Upper lobe of right lung (tissue), 1 donor: Measurements from ENCODE around the gene SLC35A4. TPM values are rescaled to one million over a fixed set of nuclear protein-coding genes. Genes with fewer than 3 reads are reported as not detected.

Experiments
- ATAC-seq: fragments of 200-7000 bp; cut with Tn5 transposase; one replicate; pipeline ENCODE4 v1.9.1; 2020; ENCODE audit warnings: mild to moderate bottlenecking, moderate library complexity
- DNase-seq: peaks from one replicate; pipeline ENCODE4 v3.0.0-alpha.2; 2020
- H3K27ac ChIP-seq: fragments of 200-600 bp; one replicate; pipeline ENCODE4 v1.8.0; 2022
- H3K27me3 ChIP-seq: fragments of 200-600 bp; one replicate; pipeline ENCODE4 v1.8.0; 2022; ENCODE audit warnings: mild to moderate bottlenecking
- H3K36me3 ChIP-seq: fragments of 200-600 bp; one replicate; pipeline ENCODE4 v1.8.0; 2022
- H3K4me1 ChIP-seq: fragments of 200-600 bp; one replicate; pipeline ENCODE4 v1.8.0; 2022
- H3K4me3 ChIP-seq: fragments of 200-600 bp; one replicate; pipeline ENCODE4 v1.8.0; 2022; ENCODE audit warnings: mild to moderate bottlenecking
- H3K9me3 ChIP-seq: fragments of 200-600 bp; one replicate; pipeline ENCODE4 v1.8.0; 2022
- CTCF ChIP-seq: fragments of 200-600 bp; IDR thresholded peaks from one replicate; pipeline ENCODE4 v1.8.0; 2022; ENCODE audit warnings: antibody characterized with exemption
- intact Hi-C: fragments of 100-400 bp; cut with DNase I; formaldehyde crosslinking; loops from one replicate; pipeline ENCODE4 v1.11.0; 2022
- total RNA-seq: library from RNA; stranded (reverse); fragmentation: NEBNext Ultra II Directional; extraction: Animal tissue kit (Norgen Biotek cat#: 25700); gene quantifications from one replicate; pipeline ENCODE4 v1.2.1, GENCODE V29; 2021
- donor health status: DM: no; HTN: yes; CAD: no; lungs with severe emphysema.

The SLC35A4 gene
- total RNA-seq, 1 donor from 2014 or later = 89.4 TPM

DNA sequence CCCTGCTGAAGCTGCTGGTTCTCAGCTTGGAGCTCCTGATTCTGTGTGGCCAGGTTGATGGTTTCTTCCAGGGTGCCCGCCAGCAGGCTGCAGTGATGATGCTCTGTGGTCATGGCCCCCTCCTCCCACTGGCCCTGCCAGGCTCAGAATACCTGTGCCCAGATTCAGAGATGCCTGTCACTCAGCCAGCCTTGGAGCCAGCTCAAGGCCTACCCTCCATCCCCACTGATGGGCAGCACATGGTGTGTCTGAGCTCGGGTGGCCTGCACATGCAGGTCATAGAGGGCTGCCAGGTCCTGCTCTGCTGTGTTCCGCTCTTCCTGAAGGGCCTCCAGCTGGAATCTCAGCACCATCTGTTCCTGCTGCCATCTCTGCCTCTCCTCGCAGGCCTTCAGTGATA is 5.4 kb downstream of the SLC35A4 start:
- peak overlapping the region; percentile 86 for H3K27ac ChIP-seq
- H3K9me3 ChIP-seq = no peaks in the 10 kb centered on the region
- no peak for TF ChIP-seq CTCF
- ATAC-seq = no peak
- no peak overlapping the region for H3K4me3 ChIP-seq
- intact Hi-C loops = no loop called here
- no peaks in the 10 kb centered on the region for H3K27me3 ChIP-seq
- H3K4me1 ChIP-seq = peaks cover 60% of the 10 kb centered on the region
- DNase-seq = peak; percentile 53
- H3K36me3 ChIP-seq = peaks cover 17% of the 10 kb centered on the region

DNA sequence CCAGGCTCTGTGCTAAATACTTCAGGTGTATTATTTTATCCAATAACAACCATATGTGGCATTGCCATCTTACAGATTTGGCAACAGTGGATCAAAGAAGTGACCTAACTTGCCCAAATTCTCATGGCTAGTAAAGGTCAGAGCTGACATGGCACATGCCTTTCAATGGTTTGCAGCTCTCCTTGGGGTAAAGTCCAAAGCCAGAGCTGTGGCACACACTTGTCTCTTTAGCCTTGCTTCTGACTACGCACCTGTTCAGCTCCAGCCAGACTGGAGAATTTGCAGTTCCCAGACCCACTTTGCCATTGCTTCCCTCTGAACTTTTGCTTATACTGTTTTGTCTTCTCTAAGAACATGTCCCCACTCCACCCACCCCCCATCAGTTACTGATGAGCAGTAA is 5.9 kb downstream of the SLC35A4 start:
- ATAC-seq = no peak
- peaks cover 57% of the 10 kb centered on the region for H3K4me1 ChIP-seq
- TF ChIP-seq CTCF = no peak
- H3K9me3 ChIP-seq = no peaks in the 10 kb centered on the region
- intact Hi-C loops = no loop called here
- DNase-seq = no peak
- no peak overlapping the region for H3K4me3 ChIP-seq
- H3K36me3 ChIP-seq = peaks cover 17% of the 10 kb centered on the region
- H3K27me3 ChIP-seq = no peaks in the 10 kb centered on the region
- H3K27ac ChIP-seq = peak overlapping the region; percentile 86

DNA sequence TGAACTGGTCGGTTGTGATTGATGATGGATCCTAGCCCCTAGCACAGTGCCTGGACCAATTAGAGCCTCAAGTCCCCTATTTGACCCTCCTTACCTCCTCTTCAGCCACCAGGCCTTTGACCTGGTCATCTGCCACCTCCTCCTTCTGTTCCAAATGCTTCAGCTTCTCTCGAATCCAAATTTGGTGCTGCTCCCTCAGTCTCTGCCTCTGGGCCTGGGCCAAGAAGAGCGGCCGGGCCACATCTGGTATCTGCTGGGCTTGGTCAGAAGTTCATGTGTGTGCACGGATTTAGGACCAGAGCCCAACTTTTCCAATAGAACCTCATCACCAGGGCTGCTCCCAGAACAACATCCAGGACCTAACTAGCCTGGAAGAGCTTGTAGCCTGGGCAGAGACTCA is 6.5 kb downstream of the SLC35A4 start:
- H3K4me3 ChIP-seq = no peak overlapping the region
- H3K36me3 ChIP-seq = peaks cover 17% of the 10 kb centered on the region
- H3K9me3 ChIP-seq = no peaks in the 10 kb centered on the region
- peaks cover 51% of the 10 kb centered on the region for H3K4me1 ChIP-seq
- peak; percentile 67 for DNase-seq
- intact Hi-C loops = no loop called here
- TF ChIP-seq CTCF = no peak
- no peaks in the 10 kb centered on the region for H3K27me3 ChIP-seq
- peak; percentile 19 for ATAC-seq
- H3K27ac ChIP-seq = peak overlapping the region; percentile 86

GRCh38 chr5:140573683-140574082 is 9.1 kb downstream of the SLC35A4 start:
- no peak for TF ChIP-seq CTCF
- Histone ChIP-seq H3K4me1 (peaks cover 45% of the 10 kb centered on the region), H3K9me3 (no peaks in the 10 kb centered on the region), H3K4me3 (no peak overlapping the region), H3K36me3 (no peaks in the 10 kb centered on the region), H3K27ac (no peak overlapping the region), H3K27me3 (no peaks in the 10 kb centered on the region)
- DNase-seq (peak; percentile 51), ATAC-seq (no peak)
- intact Hi-C loops = no loop called here

- H3K27ac ChIP-seq = no peak overlapping the region
- no peak for TF ChIP-seq CTCF
- intact Hi-C loops = no loop called here
- H3K4me3 ChIP-seq = no peak overlapping the region
- no peaks in the 10 kb centered on the region for H3K36me3 ChIP-seq
- ATAC-seq (peak; percentile 58), DNase-seq (no peak)
- no peaks in the 10 kb centered on the region for H3K9me3 ChIP-seq
- no peaks in the 10 kb centered on the region for H3K27me3 ChIP-seq
- peaks cover 41% of the 10 kb centered on the region for H3K4me1 ChIP-seq
Measured at GRCh38 chr5:140574165-140574564, 9.5 kb downstream of the SLC35A4 start.

GRCh38 chr5:140575309-140575708 is 10.7 kb downstream of the SLC35A4 start:
- no peaks in the 10 kb centered on the region for H3K9me3 ChIP-seq
- H3K4me1 ChIP-seq = peaks cover 30% of the 10 kb centered on the region
- no peaks in the 10 kb centered on the region for H3K36me3 ChIP-seq
- ATAC-seq (peak; percentile 92), DNase-seq (peak; percentile 87)
- H3K27me3 ChIP-seq = no peaks in the 10 kb centered on the region
- H3K27ac ChIP-seq = peak overlapping the region; percentile 25
- intact Hi-C loops = no loop called here
- H3K4me3 ChIP-seq = no peak overlapping the region
- TF ChIP-seq CTCF = peak; percentile 53
